ENCODE data around the gene CYB5D1.

CYB5D1 gene

DNA sequence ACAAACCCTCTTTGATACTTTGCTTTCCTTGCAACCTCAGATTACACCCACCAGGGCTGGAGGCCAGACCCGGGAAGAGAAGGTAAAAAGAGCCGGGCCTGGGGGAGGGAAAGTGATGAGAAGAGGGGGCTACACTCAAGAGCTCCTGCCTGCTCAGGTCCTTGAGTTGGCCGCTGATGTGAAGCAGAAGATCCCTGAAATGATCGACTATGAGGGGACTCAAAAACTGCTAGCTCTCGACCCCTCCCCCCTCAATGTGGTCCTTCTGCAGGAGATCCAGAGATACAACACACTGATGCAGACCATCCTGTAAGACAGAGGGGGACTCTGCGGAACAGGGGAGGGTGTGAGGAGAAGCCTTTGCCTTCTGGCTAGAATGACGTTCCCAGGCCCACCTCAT is 26.6 kb upstream of the CYB5D1 start:
- DNase-seq (ENCODE audit: extremely low read depth, insufficient read length): no peak
- H3K27me3 ChIP-seq (replicated peaks; ENCODE audit: control insufficient read depth, insufficient read depth, low read length): peaks cover 2% of the 10 kb centered on the region
- H3K4me3 ChIP-seq (replicated peaks; ENCODE audit: low read depth, low read length): no peak overlapping the region
- no peaks in the 10 kb centered on the region for H3K36me3 ChIP-seq (ENCODE audit: control insufficient read depth, insufficient read depth, low read length)
- TF ChIP-seq, protein P1, sequence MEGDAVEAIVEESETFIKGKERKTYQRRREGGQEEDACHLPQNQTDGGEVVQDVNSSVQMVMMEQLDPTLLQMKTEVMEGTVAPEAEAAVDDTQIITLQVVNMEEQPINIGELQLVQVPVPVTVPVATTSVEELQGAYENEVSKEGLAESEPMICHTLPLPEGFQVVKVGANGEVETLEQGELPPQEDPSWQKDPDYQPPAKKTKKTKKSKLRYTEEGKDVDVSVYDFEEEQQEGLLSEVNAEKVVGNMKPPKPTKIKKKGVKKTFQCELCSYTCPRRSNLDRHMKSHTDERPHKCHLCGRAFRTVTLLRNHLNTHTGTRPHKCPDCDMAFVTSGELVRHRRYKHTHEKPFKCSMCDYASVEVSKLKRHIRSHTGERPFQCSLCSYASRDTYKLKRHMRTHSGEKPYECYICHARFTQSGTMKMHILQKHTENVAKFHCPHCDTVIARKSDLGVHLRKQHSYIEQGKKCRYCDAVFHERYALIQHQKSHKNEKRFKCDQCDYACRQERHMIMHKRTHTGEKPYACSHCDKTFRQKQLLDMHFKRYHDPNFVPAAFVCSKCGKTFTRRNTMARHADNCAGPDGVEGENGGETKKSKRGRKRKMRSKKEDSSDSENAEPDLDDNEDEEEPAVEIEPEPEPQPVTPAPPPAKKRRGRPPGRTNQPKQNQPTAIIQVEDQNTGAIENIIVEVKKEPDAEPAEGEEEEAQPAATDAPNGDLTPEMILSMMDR (IDR thresholded peaks at IDR 0.05; ENCODE audit: insufficient read depth, low read length, poor library complexity, severe bottlenecking): no peak

GRCh38 chr17:7832431-7832830 is 25.4 kb upstream of the CYB5D1 start:
- Histone ChIP-seq H3K27me3 (replicated peaks; ENCODE audit: control insufficient read depth, insufficient read depth, low read length) (peaks cover 2% of the 10 kb centered on the region), H3K36me3 (ENCODE audit: control insufficient read depth, insufficient read depth, low read length) (no peaks in the 10 kb centered on the region), H3K4me3 (replicated peaks; ENCODE audit: low read depth, low read length) (no peak overlapping the region)
- DNase-seq (ENCODE audit: extremely low read depth, insufficient read length): no peak
- TF ChIP-seq, protein P1 (IDR thresholded peaks at IDR 0.05; ENCODE audit: insufficient read depth, low read length, poor library complexity, severe bottlenecking): no peak

- Histone ChIP-seq H3K27me3 (replicated peaks; ENCODE audit: control insufficient read depth, insufficient read depth, low read length) (peaks cover 2% of the 10 kb centered on the region), H3K36me3 (ENCODE audit: control insufficient read depth, insufficient read depth, low read length) (no peaks in the 10 kb centered on the region), H3K4me3 (replicated peaks; ENCODE audit: low read depth, low read length) (peak overlapping the region; percentile 81; the same call in 1 of the 2 replicates)
- DNase-seq (ENCODE audit: extremely low read depth, insufficient read length): no peak
- TF ChIP-seq, protein P1 (IDR thresholded peaks at IDR 0.05; ENCODE audit: insufficient read depth, low read length, poor library complexity, severe bottlenecking): no peak
Observed at GRCh38 chr17:7833011-7833794, 24.6 kb upstream of the CYB5D1 start.

DNA sequence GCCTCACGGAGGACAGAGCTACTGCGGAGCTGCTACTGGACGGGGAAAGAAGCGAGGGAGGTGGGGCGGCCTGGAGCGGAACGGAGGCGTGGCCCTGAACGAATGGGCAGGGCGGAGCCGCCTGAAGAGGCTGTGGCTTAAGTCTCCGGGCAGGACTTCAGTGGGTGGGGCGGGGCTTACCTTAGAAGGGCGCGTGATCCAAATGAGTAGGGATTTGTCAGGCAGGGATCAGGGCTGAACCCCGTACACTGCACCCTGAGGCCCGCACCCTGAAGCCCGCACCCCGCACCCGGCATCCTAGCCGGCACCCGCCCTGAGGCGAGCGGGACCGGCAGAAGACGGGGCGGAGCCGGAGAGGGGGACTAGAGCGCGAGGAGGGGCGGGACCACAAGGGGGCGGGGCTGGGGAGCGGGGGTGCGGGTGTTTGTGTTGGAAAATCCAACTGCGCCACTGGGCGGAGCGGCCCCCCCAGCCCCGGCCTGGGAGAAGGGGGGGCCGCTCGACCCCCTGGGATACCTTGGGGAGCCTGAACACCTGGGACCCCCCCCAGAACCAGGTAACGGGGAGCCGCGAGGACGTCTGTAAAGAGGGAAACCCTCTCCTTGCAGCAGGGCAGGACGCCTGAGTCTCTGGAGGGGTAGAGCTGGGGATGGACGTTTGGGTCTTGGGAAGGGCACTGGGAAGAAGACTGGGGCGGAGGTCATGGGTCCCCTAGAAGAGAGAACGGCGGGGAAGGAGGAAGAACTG is 23.8 kb upstream of the CYB5D1 start, which contains the start of gene KDM6B:
Gene KDM6B (plus strand): TSS at position 423 of the 747 bp plus-strand sequence. CDS start 11,338 bp downstream, outside the sequence.
- DNase-seq (ENCODE audit: extremely low read depth, insufficient read length): peak; percentile 89
- H3K27me3 ChIP-seq (replicated peaks; ENCODE audit: control insufficient read depth, insufficient read depth, low read length): peaks cover 2% of the 10 kb centered on the region
- TF ChIP-seq, protein P1 (IDR thresholded peaks at IDR 0.05; ENCODE audit: insufficient read depth, low read length, poor library complexity, severe bottlenecking): no peak

GRCh38 chr17:7834542-7834956 is 23.3 kb upstream of the CYB5D1 start:
- Histone ChIP-seq H3K4me3 (replicated peaks; ENCODE audit: low read depth, low read length) (peak overlapping the region; percentile 81), H3K27me3 (replicated peaks; ENCODE audit: control insufficient read depth, insufficient read depth, low read length) (peaks cover 2% of the 10 kb centered on the region), H3K36me3 (ENCODE audit: control insufficient read depth, insufficient read depth, low read length) (no peaks in the 10 kb centered on the region)
- DNase-seq (ENCODE audit: extremely low read depth, insufficient read length): peak; percentile 64
- TF ChIP-seq, protein P1 (IDR thresholded peaks at IDR 0.05; ENCODE audit: insufficient read depth, low read length, poor library complexity, severe bottlenecking): no peak

More for the DNA sequence above, 23.8 kb upstream of the CYB5D1 start, which contains the start of gene KDM6B:
- Histone ChIP-seq H3K36me3 (ENCODE audit: control insufficient read depth, insufficient read depth, low read length) (no peaks in the 10 kb centered on the region), H3K4me3 (replicated peaks; ENCODE audit: low read depth, low read length) (peak within 1 kb of the TSS; percentile 81)

All from GM06990 (cell line).